ENCODE measurements around the gene IL23R.

- TF ChIP-seq CTCF (IDR thresholded peaks at IDR 0.05) (no peak), POLR2A (IDR thresholded peaks at IDR 0.05) (no peak)
Observed at GRCh38 chr1:67162954-67163353, 3.3 kb upstream of the IL23R start.
